ENCODE measurements around the gene SSBP2.

DNA sequence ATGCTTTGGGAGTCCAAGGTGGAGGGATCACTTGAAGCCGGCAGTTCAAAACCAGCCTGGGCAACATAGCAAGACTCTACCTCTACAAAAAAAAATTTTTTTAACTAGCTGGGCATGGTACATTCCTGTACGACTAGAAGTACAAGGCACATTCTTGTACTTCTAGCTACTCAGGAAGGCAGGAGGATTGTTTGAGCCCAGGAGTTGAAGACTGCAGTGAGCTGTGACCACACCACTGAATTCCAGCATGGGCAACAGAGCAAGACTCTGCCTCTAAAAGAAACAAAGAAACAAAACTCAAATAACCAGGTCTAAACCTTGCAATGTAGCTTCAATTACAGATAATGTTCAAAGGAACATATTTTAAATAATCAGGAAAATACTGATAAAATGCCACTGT, 56.2 kb downstream of the SSBP2 start:
- TF ChIP-seq CREB1 (IDR thresholded peaks at IDR 0.05; ENCODE audit: low read depth) = no peak
- TF ChIP-seq, protein P1, sequence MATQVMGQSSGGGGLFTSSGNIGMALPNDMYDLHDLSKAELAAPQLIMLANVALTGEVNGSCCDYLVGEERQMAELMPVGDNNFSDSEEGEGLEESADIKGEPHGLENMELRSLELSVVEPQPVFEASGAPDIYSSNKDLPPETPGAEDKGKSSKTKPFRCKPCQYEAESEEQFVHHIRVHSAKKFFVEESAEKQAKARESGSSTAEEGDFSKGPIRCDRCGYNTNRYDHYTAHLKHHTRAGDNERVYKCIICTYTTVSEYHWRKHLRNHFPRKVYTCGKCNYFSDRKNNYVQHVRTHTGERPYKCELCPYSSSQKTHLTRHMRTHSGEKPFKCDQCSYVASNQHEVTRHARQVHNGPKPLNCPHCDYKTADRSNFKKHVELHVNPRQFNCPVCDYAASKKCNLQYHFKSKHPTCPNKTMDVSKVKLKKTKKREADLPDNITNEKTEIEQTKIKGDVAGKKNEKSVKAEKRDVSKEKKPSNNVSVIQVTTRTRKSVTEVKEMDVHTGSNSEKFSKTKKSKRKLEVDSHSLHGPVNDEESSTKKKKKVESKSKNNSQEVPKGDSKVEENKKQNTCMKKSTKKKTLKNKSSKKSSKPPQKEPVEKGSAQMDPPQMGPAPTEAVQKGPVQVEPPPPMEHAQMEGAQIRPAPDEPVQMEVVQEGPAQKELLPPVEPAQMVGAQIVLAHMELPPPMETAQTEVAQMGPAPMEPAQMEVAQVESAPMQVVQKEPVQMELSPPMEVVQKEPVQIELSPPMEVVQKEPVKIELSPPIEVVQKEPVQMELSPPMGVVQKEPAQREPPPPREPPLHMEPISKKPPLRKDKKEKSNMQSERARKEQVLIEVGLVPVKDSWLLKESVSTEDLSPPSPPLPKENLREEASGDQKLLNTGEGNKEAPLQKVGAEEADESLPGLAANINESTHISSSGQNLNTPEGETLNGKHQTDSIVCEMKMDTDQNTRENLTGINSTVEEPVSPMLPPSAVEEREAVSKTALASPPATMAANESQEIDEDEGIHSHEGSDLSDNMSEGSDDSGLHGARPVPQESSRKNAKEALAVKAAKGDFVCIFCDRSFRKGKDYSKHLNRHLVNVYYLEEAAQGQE (IDR thresholded peaks at IDR 0.05; ENCODE audit: low read depth) = no peak

Measured in Ishikawa (cell line).